Astrocyte (in vitro differentiated cells and primary cell): ENCODE results near the gene TOGARAM2. TPM values are rescaled to one million over a fixed set of nuclear protein-coding genes. Genes with fewer than 3 reads are reported as not detected.

Source experiments
- DNase-seq: peaks from one replicate; pipeline ENCODE4 v3.0.0-alpha.2; 2010; ENCODE audit warnings: low read depth
- FAIRE-seq: peaks from 2 replicates; lab custom pipeline; 2011; peaks lifted over from hg19 to GRCh38; lab: Jason Lieb, UNC
- H2AFZ ChIP-seq: 2 replicates; pipeline ENCODE4 v1.6.0; 2012; ENCODE audit warnings: low read depth, low read length, inconsistent platforms
- H3K27ac ChIP-seq: 2 replicates; pipeline ENCODE4 v1.5.1; 2011; ENCODE audit warnings: low read depth, low read length, inconsistent platforms
- H3K27me3 ChIP-seq: 2 replicates; pipeline ENCODE4 v1.6.0; 2011; ENCODE audit warnings: low read length, inconsistent platforms; ENCODE audit not compliant: insufficient read depth
- H3K36me3 ChIP-seq: 2 replicates; pipeline ENCODE4 v1.5.1; 2011; ENCODE audit warnings: low read length, inconsistent platforms; ENCODE audit not compliant: insufficient read depth
- H3K4me1 ChIP-seq: 2 replicates; pipeline ENCODE4 v1.5.1; 2011; ENCODE audit warnings: low read length, inconsistent platforms; ENCODE audit not compliant: insufficient read depth
- H3K4me2 ChIP-seq: 2 replicates; pipeline ENCODE4 v1.6.0; 2012; ENCODE audit warnings: low read length, inconsistent platforms
- H3K4me3 ChIP-seq: 2 replicates; pipeline ENCODE4 v1.5.1; 2011; ENCODE audit warnings: low read depth, mild to moderate bottlenecking, low read length, inconsistent platforms; ENCODE audit not compliant: insufficient read depth
- H3K79me2 ChIP-seq: 2 replicates; pipeline ENCODE4 v1.6.0; 2012; ENCODE audit warnings: mild to moderate bottlenecking, low read length, inconsistent platforms; ENCODE audit not compliant: insufficient read depth
- H3K9ac ChIP-seq: 2 replicates; pipeline ENCODE4 v1.6.0; 2012; ENCODE audit warnings: mild to moderate bottlenecking, low read length, inconsistent platforms
- H3K9me3 ChIP-seq: 2 replicates; pipeline ENCODE4 v1.5.1; 2012; ENCODE audit warnings: low read depth, mild to moderate bottlenecking, low read length, inconsistent platforms; ENCODE audit not compliant: insufficient read depth
- H4K20me1 ChIP-seq: 2 replicates; pipeline ENCODE4 v1.6.0; 2012; ENCODE audit warnings: low read length, inconsistent platforms; ENCODE audit not compliant: insufficient read depth
- H3K27ac Mint-ChIP-seq: one replicate; pipeline ENCODE4 v1.8.0; 2021; ENCODE audit warnings: mild to moderate bottlenecking, mixed read lengths; ENCODE audit not compliant: unreplicated experiment
- H3K27me3 Mint-ChIP-seq: one replicate; pipeline ENCODE4 v1.8.0; 2021; ENCODE audit warnings: low read depth, mixed read lengths; ENCODE audit not compliant: unreplicated experiment
- H3K36me3 Mint-ChIP-seq: one replicate; pipeline ENCODE4 v1.8.0; 2021; ENCODE audit warnings: low read depth, mixed read lengths; ENCODE audit not compliant: unreplicated experiment
- H3K4me1 Mint-ChIP-seq: one replicate; pipeline ENCODE4 v1.8.0; 2021; ENCODE audit warnings: low read depth, mixed read lengths; ENCODE audit not compliant: unreplicated experiment
- H3K4me3 Mint-ChIP-seq: one replicate; pipeline ENCODE4 v1.8.0; 2021; ENCODE audit warnings: mild to moderate bottlenecking, moderate library complexity, mixed read lengths; ENCODE audit not compliant: unreplicated experiment
- H3K9me3 Mint-ChIP-seq: one replicate; pipeline ENCODE4 v1.8.0; 2021; ENCODE audit warnings: mild to moderate bottlenecking, mixed read lengths; ENCODE audit not compliant: unreplicated experiment
- CTCF ChIP-seq: IDR thresholded peaks from 2 replicates; pipeline ENCODE4 v1.5.1; 2011; ENCODE audit warnings: low read depth, mild to moderate bottlenecking, inconsistent platforms, low read length, moderate library complexity; ENCODE audit not compliant: insufficient read depth
- EZH2 ChIP-seq: IDR thresholded peaks from 2 replicates; pipeline ENCODE4 v1.6.1; 2012; ENCODE audit warnings: mild to moderate bottlenecking, low read length, inconsistent platforms; ENCODE audit not compliant: insufficient read depth
- total RNA-seq: library from RNA; stranded (reverse); gene quantifications from 2 replicates; pipeline ENCODE4 v1.2.1, GENCODE V29; 2021

Gene TOGARAM2
- total RNA-seq, 1 donor from 2014 or later = 0.73 TPM

- FAIRE-seq = no peak
- H3K4me3 Mint-ChIP-seq = no peak overlapping the region
- H3K27ac Mint-ChIP-seq = no peak overlapping the region
- H3K9ac ChIP-seq = no peak overlapping the region
- no peaks in the 10 kb centered on the region for H3K36me3 Mint-ChIP-seq
- H2AFZ ChIP-seq = no peak overlapping the region
- peaks cover 21% of the 10 kb centered on the region for H3K27me3 Mint-ChIP-seq
- no peak overlapping the region for H3K4me2 ChIP-seq
- DNase-seq = no peak
- no peaks in the 10 kb centered on the region for H3K36me3 ChIP-seq
- peaks cover 7% of the 10 kb centered on the region for H3K4me1 Mint-ChIP-seq
- no peak overlapping the region for H3K27ac ChIP-seq
- H3K9me3 Mint-ChIP-seq = no peaks in the 10 kb centered on the region
- H4K20me1 ChIP-seq = no peaks in the 10 kb centered on the region
- H3K79me2 ChIP-seq = no peaks in the 10 kb centered on the region
- no peaks in the 10 kb centered on the region for H3K27me3 ChIP-seq
- no peak for TF ChIP-seq CTCF
- no peak overlapping the region for H3K4me3 ChIP-seq
- H3K4me1 ChIP-seq = peaks cover 12% of the 10 kb centered on the region
- no peaks in the 10 kb centered on the region for H3K9me3 ChIP-seq
These were observed 2.5 kb upstream of the TOGARAM2 start for GRCh38 chr2:28978606-28979005.

- no peaks in the 10 kb centered on the region for H3K79me2 ChIP-seq
- Mint-ChIP-seq H3K4me3 (no peak overlapping the region), H3K27me3 (peaks cover 24% of the 10 kb centered on the region), H3K4me1 (peaks cover 7% of the 10 kb centered on the region), H3K36me3 (no peaks in the 10 kb centered on the region), H3K27ac (no peak overlapping the region), H3K9me3 (no peaks in the 10 kb centered on the region)
- TF ChIP-seq EZH2 (no peak), CTCF (no peak)
- no peak for DNase-seq
- H4K20me1 ChIP-seq = no peaks in the 10 kb centered on the region
- no peak overlapping the region for H3K4me2 ChIP-seq
- peaks cover 12% of the 10 kb centered on the region for H3K4me1 ChIP-seq
- H3K9me3 ChIP-seq = no peaks in the 10 kb centered on the region
- no peak overlapping the region for H3K4me3 ChIP-seq
- no peaks in the 10 kb centered on the region for H3K27me3 ChIP-seq
- no peak overlapping the region for H3K9ac ChIP-seq
- H3K27ac ChIP-seq = no peak overlapping the region
- H3K36me3 ChIP-seq = no peaks in the 10 kb centered on the region
- FAIRE-seq = no peak
- no peak overlapping the region for H2AFZ ChIP-seq
These were observed 2.1 kb upstream of the TOGARAM2 start for GRCh38 chr2:28979041-28979440.

DNA sequence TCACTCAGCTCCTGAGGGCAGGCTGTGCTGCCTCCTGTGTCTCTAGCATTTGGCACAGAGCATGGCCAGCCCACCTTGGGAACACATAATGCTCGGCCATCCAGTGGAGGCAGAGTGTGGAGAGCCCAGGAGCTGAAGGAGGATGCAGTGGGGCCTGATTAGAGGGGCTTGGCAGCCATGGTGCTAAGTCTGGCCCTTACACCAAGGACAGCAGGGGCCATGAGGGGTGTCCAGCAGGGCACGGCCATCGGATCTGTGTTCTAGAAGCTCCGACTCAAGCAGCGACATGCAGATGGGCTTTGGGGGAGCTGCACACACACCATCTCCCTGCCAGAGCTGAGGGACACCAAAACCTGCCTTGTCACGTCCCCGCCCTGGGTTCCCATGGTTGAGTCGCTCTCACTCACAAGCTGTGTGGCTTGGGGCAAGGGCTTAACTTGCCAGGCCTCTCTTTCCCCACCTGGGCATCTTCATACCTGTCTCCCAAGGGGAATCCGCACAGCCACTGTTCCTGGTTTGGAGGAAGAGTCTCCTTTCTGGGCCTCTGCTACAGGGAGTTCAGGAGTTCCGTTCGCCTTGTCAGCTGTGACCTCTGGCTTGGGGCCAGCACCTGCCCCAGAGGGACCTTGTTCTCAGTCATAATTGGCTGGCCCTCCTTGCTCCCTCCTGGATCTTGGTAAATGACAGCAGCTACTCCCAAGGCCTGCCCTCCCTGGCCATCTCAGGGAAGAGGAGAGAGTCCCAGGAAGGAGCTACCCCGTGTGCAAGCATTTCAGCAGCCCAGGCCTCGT, 1.3 kb upstream of the TOGARAM2 start:
- Histone ChIP-seq H3K4me1 (peaks cover 12% of the 10 kb centered on the region), H3K9me3 (no peaks in the 10 kb centered on the region), H3K4me3 (no peak overlapping the region), H3K79me2 (no peaks in the 10 kb centered on the region), H3K4me2 (no peak overlapping the region), H3K27ac (no peak overlapping the region), H3K27me3 (no peaks in the 10 kb centered on the region), H2AFZ (no peak overlapping the region), H3K9ac (no peak overlapping the region), H4K20me1 (no peaks in the 10 kb centered on the region), H3K36me3 (no peaks in the 10 kb centered on the region)
- no peaks in the 10 kb centered on the region for H3K9me3 Mint-ChIP-seq
- DNase-seq = no peak
- H3K36me3 Mint-ChIP-seq = no peaks in the 10 kb centered on the region
- TF ChIP-seq CTCF (no peak), EZH2 (no peak)
- peaks cover 7% of the 10 kb centered on the region for H3K4me1 Mint-ChIP-seq
- peaks cover 28% of the 10 kb centered on the region for H3K27me3 Mint-ChIP-seq
- FAIRE-seq = no peak
- H3K4me3 Mint-ChIP-seq = no peak overlapping the region
- H3K27ac Mint-ChIP-seq = no peak overlapping the region
